ENCODE results near the gene RFC4. TPM values are rescaled to one million over a fixed set of nuclear protein-coding genes. Genes with fewer than 3 reads are reported as not detected.

RFC4 gene
- total RNA-seq, 4 donors from 2014 or later = 7.2 to 226 (median 10.5) TPM; not detected in 1

- H3K9me3 ChIP-seq = no peaks in the 10 kb centered on the region
- no peaks in the 10 kb centered on the region for H3K4me1 ChIP-seq
- WGBS, 2 donors (ENCODE audit: low coverage in 1 of 2) = 75 to 76% methylated on average over 2 to 3 of the region's 3 CpGs
- no peak overlapping the region for H3K27ac ChIP-seq
- intact Hi-C loops (cut with DNase I; ENCODE audit: low total_unique reads) (loop anchor here (10.0 kb wide), 1 partner anchor 322 kb away; no protein-coding TSS in a partner anchor), in situ Hi-C loops (cut with MboI; ENCODE audit: low pct_ligation_motif_present in 1 of 4, low pct_unique_long_range_greater_than_20kb in 1 of 4, low sequenced_read_pairs in 3 of 4) (loop anchor here in 3 of 4 donors (10.0 to 25.0 kb wide), 2 partner anchors 319 to 322 kb away; no protein-coding TSS in a partner anchor)
- H3K4me3 ChIP-seq = no peak overlapping the region
- peaks cover 16% of the 10 kb centered on the region for H3K27me3 ChIP-seq
- TF ChIP-seq CTCF (IDR thresholded peaks at IDR 0.05) (no peak), POLR2A (IDR thresholded peaks at IDR 0.05) (no peak), POLR2AphosphoS5 (IDR thresholded peaks at IDR 0.05) (no peak), EP300 (IDR thresholded peaks at IDR 0.05; ENCODE audit: low read depth) (no peak)
- no peak for DNase-seq
- no peaks in the 10 kb centered on the region for H3K36me3 ChIP-seq
These were observed 36.8 kb upstream of the RFC4 start for GRCh38 chr3:186843039-186843432.

- in situ Hi-C loops (cut with MboI; ENCODE audit: low pct_ligation_motif_present in 1 of 4, low pct_unique_long_range_greater_than_20kb in 1 of 4, low sequenced_read_pairs in 3 of 4) = loop anchor here in 3 of 4 donors (10.0 to 25.0 kb wide), 2 partner anchors 320 to 322 kb away; no protein-coding TSS in a partner anchor
These were observed 36.2 kb upstream of the RFC4 start, which contains the start of gene ADIPOQ for GRCh38 chr3:186842426-186843038. TSS of gene ADIPOQ (plus strand) at chr3:186842710. CDS start at chr3:186853059, 10,349 bp downstream.

GRCh38 chr3:186841620-186842019 is 35.3 kb upstream of the RFC4 start:
- Histone ChIP-seq H3K27me3 (peaks cover 6% of the 10 kb centered on the region), H3K36me3 (no peaks in the 10 kb centered on the region), H3K4me1 (no peaks in the 10 kb centered on the region), H3K4me3 (no peak overlapping the region), H3K27ac (no peak overlapping the region), H3K9me3 (no peaks in the 10 kb centered on the region)
- no peak for DNase-seq
- no peak for TF ChIP-seq POLR2AphosphoS5 (IDR thresholded peaks at IDR 0.05)
- intact Hi-C loops (cut with DNase I; ENCODE audit: low total_unique reads) = loop anchor here (10.0 kb wide), 1 partner anchor 323 kb away; no protein-coding TSS in a partner anchor
- in situ Hi-C loops (cut with MboI; ENCODE audit: low pct_ligation_motif_present in 1 of 4, low pct_unique_long_range_greater_than_20kb in 1 of 4, low sequenced_read_pairs in 3 of 4) = loop anchor here in 3 of 4 donors (10.0 to 25.0 kb wide), 2 partner anchors 321 to 323 kb away; no protein-coding TSS in a partner anchor
- WGBS, 2 donors (ENCODE audit: low coverage in 1 of 2) = 29 to 74% methylated on average over 1 to 4 of the region's 4 CpGs

More at GRCh38 chr3:186842426-186843038, 36.2 kb upstream of the RFC4 start, which contains the start of gene ADIPOQ:
- no peak within 1 kb of the TSS for H3K27ac ChIP-seq
- H3K9me3 ChIP-seq = no peaks in the 10 kb centered on the region
- intact Hi-C loops (cut with DNase I; ENCODE audit: low total_unique reads) = loop anchor here (10.0 kb wide), 1 partner anchor 322 kb away; no protein-coding TSS in a partner anchor
- WGBS, 2 donors (ENCODE audit: low coverage in 1 of 2) = 87 to 100% methylated on average over 1 to 7 of the region's 7 CpGs
- TF ChIP-seq POLR2AphosphoS5 (IDR thresholded peaks at IDR 0.05) (no peak), EP300 (IDR thresholded peaks at IDR 0.05; ENCODE audit: low read depth) (no peak), CTCF (IDR thresholded peaks at IDR 0.05) (no peak), POLR2A (IDR thresholded peaks at IDR 0.05) (no peak)
- H3K36me3 ChIP-seq = no peaks in the 10 kb centered on the region
- no peaks in the 10 kb centered on the region for H3K4me1 ChIP-seq
- no peak for DNase-seq
- no peak within 1 kb of the TSS for H3K4me3 ChIP-seq
- H3K27me3 ChIP-seq = peaks cover 15% of the 10 kb centered on the region

GRCh38 chr3:186839874-186840641 is 33.8 kb upstream of the RFC4 start:
- Histone ChIP-seq H3K27ac (no peak overlapping the region), H3K36me3 (no peaks in the 10 kb centered on the region), H3K4me3 (no peak overlapping the region), H3K27me3 (no peaks in the 10 kb centered on the region), H3K9me3 (no peaks in the 10 kb centered on the region), H3K4me1 (no peaks in the 10 kb centered on the region)
- intact Hi-C loops (cut with DNase I; ENCODE audit: low total_unique reads) = loop anchor here (10.0 kb wide), 1 partner anchor 325 kb away; no protein-coding TSS in a partner anchor
- DNase-seq = no peak
- WGBS, 2 donors (ENCODE audit: low coverage in 1 of 2) = 88 to 89% methylated on average over 4 to 17 of the region's 17 CpGs
- TF ChIP-seq POLR2AphosphoS5 (IDR thresholded peaks at IDR 0.05) (no peak), POLR2A (IDR thresholded peaks at IDR 0.05) (no peak), EP300 (IDR thresholded peaks at IDR 0.05; ENCODE audit: low read depth) (no peak), CTCF (IDR thresholded peaks at IDR 0.05) (no peak)
- in situ Hi-C loops (cut with MboI; ENCODE audit: low pct_ligation_motif_present in 1 of 4, low pct_unique_long_range_greater_than_20kb in 1 of 4, low sequenced_read_pairs in 3 of 4) = loop anchor here in 3 of 4 donors (10.0 to 25.0 kb wide), 2 partner anchors 322 to 325 kb away; no protein-coding TSS in a partner anchor

Measured in transverse colon (tissue), 4 donors.